NOMO-1 treated with DMSO at 0.1 percent for 48 hours (cell line): Measurements from ENCODE around the gene PIMREG.

Source experiments
- DNase-seq: peaks from one replicate; lab custom pipeline; 2025; ENCODE audit not compliant: unreplicated experiment; lab: John Stamatoyannopoulos, UW

Gene PIMREG

DNA sequence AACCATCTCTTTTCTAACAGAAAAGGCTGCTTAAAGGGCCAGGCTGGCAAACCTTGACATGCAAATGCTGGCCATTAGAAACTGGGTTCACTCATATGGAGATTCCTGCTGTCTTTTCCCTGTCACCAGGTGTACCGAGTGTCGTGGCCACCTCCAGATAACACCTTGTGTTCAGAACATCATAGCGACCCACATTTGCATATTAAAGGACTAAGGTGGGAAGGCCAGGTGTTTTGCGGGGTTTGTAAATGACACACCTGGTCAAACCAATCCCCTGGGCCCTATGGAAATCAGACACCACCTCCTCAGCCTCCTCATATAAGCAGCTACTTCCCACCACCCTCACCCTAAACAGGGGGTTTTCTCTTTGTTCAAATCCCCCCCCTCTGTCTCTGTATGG is 6.8 kb upstream of the PIMREG start:
- DNase-seq, result no peak

DNA sequence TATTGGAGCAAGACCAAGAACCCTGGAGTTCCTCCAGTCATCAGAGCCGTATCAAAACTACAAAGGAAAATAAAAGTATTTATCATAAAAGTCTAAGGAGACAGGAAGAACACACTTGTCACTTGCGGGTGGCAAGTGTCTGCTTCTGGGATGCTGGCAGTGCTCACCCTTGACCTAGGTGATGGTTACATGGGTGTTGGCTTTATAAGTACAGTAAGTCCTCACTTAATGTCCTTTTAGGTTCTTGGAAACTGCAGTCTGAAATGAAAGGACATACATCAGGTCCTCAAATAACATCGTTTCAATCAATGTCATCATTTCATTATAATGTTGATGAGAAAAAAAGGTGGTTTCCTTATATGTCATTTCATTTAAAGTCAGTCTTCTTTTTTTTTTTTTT is 6.3 kb upstream of the PIMREG start:
- DNase-seq, result no peak

DNA sequence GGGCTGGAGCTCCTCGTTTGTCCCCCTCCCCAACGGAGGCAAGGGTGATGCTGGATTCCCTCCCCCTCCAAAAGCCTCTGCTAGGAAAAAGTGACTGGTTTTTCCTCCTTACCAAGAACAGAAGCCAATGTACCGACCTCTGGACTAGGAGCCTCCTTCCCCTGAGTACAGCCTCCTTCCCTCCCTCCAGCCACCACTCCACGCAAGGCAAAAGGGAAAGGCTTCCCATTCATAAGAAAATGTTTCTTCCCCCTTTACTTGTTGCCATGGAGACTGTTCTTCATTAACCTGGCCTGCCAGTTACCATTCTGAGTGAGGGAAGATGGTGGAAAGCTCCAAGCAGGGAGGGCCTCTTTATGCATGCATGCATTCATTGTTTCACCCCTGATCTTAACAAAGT is 4.3 kb upstream of the PIMREG start:
- DNase-seq, result no peak

DNA sequence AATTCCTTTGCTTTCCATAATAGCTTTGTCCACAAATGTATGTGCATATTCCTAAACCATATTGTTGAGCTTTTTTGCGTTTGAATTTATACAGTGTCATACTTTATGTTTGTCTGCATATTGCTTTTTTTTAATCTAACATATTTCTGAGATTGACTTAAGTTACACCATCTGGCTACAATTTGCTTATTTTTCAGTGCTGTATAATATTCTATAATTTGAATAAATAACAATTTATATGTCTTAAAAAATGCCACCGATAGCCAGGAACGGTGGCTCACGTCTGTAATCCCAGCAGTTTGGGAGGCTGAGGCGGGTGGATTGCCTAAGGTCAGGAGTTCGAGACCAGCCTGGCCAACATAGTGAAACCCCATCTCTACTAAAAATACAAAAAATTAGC is 1.5 kb upstream of the PIMREG start:
- no peak for DNase-seq

DNA sequence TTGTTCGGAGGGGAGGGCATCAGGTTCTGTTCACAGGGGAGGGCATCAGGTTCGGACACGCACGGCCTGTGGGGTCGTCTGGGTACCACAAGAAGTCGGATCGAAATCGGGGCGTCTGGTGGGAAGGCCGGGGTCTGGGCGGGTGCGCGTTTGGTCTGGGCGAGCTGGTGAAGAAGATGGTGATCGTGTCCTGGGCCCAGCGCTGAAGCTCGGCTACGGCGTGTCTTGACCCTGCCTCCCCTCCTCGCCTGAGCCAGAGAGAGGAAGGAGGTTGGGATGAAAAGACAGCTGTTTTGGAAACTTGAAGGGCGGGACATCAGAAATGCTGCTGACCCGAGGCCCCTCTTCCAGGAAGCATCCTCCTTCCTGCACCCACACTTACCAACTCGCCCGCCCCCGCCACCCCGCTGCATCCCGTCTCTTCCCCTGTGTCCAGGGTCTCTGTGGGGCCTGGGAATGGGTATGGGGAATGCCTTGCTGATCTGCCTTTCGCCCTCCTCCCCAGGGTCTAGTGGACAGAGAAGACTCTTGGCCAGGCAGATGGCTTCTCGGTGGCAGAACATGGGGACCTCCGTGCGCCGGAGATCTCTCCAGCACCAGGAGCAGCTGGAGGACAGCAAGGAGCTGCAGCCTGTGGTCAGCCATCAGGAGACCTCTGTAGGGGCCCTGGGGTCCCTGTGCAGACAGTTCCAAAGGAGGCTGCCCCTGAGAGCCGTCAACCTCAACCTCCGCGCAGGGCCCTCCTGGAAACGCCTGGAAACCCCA is 498 bp downstream of the PIMREG start:
- DNase-seq, result no peak

DNA sequence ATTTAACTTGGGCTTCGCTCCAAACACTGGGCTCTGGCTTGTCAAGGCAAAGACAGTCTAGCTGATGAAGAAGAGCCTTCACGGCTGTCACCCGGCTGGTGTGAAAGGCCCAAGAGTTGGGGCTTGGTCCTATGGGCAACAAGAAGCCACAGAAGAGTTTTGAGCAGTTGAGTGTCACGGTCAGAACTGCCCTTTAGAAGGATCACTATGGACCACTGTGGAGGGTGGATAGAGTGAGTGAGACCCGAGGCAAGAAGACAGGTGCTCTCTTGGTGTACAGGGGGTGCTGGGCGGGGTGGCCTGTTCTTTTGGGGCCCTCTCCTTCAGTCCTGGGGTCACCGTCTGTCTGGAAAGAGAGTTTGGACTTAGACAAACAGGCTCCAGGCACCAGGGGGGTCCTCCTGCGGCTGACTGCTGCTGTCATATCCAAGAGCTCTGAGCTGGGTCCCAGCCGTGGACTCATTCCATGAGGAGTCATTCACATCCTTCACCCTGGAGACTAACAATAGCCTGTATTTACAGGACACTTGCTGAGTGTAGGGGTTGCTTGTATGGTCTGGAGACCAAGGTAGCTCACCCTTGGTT is 2.4 kb downstream of the PIMREG start:
- DNase-seq, result no peak

DNA sequence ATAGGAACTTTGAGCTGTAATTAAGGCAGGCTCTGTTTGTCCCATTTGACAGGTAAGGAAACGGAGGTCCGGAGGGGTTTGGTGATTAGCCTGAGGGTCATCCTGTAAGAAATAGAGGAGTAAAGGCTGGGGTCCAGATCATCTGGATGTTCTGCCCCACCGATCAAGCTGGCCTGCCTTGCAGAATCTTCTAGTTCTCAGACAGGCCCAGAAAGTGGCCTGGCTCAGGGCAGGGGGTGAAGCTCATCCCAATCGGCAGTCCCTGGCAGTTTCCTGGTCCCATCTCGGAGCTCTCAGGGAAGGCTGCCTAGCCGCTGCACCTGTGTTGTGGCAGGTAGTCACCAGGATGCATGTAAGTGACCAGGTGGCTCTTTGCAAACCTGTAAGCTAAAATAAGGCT is 4.2 kb downstream of the PIMREG start:
- no peak for DNase-seq

DNA sequence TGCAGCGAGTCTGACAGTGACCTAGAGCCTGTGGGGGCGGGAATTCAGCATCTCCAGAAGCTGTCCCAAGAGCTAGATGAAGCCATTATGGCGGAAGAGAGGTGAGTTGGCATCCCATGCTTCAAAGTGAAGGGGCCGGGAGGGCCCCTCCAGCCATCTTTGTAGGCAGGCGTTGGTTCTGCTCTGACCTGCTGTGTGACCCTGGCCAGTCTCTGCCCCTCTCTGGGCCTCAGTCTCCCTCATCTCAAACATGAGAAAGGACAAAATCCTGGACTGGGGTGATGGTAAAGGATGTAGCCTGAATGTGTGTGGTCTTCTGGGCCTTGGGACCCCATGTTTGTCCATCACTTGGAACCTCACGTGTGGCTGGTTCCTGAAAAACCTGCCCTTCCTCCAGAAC is 5.1 kb downstream of the PIMREG start:
- DNase-seq, result no peak

DNA sequence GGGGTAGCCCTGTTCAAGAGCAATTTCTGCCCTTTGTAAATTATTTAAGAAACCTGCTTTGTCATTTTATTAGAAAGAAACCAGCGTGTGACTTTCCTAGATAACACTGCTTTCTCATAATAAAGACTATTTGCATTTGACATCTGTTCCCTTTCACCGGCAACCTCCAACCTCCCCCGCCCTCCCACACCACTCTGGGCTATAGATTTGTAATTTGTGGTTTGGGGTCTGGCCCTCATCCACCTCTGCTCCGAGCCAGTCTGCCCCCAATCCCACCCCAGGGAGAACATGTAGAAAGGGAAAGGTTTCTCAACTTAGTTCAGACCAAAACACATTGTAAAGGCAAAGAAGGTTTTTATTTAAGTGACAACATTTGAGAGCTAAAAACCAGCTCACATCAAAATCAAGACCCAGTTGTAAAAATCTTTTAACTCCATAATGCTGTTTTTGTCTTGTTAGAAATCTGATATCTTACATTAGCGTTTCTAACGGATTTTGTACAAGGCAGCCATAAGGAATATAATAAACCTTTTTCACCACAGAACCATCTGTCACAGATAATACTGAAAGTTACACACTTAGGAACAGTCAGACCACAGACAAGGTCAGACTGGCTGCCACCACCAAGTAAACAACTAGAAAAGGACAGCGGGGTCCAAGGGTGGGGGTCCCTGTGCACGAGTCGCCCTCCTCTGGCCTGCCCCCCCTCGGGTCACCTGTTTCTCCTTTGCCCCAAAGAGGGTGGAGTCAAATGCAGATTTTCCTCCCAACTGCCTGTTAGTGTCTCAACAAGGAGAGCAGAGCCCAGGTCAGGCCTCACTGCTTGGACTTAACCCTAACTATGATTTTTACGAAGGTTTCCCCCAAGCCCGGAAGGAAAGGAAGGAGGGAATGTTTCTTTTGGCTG is 6.9 kb downstream of the PIMREG start:
- DNase-seq, result no peak

DNA sequence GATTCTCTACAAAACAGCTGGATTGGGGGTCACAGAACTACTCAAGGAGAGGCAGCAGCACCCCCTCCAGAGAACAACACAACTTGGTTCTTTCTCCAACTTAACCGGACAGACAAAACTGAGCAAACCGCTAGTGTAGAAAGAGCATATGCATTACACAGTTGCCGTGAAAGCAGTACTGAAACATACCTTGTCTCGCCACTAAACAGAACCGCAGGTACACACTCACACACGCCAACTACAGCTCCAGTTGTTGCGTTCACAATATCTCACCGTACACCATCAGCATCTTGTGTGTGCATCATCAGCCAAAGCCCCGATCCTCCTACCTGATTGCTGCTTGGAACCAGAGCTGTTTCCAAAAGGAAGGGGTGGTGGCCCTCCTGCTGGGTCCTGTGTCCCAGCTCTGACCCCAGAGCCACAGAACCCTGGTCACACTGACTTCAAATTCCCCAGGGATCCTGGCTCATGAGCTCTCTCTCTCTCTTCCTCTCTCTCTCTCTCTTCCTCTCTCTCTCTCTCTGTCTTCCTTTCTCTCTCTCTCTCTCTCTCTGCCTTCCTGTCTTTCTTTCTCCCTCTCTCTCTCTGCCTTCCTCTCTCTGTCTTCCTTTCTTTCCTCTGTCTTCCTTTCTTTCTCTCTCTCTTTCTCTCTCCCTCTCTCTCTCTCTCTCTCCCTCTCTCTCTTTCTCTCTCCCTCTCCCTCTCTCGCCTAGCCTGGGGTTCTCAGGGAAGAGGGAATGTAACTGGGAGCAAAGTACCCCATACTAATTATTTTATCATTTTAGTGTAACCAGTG is 8.4 kb downstream of the PIMREG start:
- DNase-seq, result no peak

DNA sequence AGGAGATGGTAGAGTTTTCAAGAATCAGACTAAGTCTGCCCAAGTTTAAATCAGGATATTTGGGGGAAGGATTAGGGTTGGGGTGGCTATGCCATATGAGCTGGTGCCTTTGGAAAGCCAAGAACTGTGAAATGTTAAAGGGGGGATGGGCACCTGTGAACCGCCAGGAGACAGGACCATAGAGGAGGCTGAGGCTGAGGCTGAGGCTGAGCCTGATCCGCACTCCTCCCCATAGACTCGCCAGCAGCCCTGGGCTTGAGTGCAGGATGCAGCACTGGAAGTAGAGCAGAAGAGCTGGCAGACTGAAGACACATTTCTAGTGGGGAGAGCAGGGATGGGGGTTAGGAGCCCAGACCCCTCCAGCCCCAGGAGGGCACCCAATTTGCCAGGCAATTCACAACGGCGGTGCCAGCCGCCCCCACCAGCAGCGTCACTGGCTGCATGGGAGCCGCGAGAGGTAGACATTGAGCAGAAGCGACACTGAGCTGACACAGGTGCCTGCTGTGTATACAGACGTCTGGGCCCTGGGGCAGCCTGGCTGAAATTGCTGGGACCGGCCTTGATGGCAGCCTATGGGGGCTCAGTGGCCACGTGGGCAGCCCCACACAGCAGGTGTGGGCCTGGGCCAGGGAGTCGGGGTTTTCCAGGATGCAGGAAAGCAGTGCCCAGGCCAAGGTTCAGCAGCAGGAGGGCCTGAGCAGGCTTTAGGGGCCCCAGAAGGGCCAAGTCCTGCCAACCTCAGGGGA is 9.2 kb downstream of the PIMREG start:
- DNase-seq, result no peak

DNA sequence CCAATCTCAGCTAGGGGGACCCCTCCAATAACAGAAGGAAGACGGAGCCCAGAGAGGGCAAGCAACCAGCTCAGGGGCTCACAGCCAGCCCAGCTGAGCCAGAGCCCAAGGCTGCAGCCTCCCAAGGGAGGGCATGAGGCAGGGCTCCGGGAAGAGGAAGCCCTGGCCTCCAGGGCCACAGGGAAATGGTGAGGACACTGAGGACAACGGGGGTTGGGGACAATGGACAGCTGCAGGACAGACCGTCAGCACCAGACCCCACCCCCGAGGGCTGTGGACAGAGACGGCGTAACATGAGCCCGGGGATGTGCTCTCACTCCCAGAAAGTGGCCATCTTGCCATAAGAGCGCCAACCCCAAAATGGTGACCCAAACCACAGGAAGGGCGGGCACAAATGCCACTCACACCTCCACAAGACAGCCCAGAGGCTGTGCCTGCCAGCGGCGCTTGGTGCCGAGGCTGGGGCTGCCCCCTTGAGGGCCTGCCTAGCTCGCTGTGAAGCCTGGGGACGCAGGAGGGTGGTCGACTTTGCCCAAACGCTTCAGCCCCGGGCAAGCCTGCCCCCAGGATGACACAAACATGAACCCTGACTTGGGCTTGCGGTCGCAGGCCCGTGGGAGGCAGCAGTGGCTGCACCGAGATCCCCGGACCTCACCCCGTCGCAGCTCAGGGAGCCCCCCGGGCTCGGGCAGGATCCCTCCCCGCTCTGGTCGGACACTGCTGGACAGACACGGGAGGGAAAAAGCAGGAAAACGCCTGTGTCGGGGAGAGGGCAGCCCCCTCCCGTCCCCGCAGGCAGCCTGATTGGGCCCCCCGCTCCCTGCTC is 10.5 kb downstream of the PIMREG start:
- DNase-seq, result no peak

DNA sequence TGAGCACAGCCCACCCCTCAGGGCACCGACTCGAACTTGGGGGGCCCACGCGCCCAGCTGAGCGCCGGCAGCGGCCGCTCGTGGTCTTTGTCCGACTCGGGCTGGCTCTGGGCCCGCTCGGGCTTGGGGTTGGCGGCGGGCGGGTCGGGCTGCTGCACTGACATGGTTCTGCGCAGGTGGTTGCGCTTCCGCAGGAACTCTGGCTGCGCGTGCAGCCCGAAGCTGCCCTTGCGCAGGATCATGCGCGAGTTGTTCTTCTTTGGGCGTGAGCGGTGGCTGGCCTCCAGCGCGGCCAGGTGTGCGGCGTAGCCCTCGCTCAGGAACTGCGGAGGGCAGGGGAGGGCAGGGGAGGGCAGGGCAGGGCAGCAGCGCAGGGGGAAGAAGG is 11.1 kb downstream of the PIMREG start:
- DNase-seq, result peak; percentile 24

DNA sequence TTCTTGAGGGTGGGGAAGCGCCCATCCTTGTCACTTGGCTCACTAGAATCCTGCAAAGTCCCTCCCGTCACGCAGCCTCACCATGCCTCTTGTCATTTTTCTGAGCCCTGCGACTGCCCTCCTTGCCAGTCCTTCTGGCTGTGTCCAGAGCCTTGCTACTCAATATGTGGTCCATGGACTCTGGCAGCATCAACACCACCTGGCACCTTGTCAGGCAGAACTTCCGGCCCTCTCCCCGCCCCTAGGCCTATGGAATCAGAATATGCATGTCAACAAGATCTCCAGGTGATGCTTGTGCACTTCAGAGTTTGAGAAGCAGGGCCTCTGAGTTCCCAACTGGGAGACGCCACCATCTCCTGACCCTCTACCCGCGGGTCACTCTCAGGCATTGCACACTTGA is 12.1 kb downstream of the PIMREG start:
- DNase-seq, result no peak

DNA sequence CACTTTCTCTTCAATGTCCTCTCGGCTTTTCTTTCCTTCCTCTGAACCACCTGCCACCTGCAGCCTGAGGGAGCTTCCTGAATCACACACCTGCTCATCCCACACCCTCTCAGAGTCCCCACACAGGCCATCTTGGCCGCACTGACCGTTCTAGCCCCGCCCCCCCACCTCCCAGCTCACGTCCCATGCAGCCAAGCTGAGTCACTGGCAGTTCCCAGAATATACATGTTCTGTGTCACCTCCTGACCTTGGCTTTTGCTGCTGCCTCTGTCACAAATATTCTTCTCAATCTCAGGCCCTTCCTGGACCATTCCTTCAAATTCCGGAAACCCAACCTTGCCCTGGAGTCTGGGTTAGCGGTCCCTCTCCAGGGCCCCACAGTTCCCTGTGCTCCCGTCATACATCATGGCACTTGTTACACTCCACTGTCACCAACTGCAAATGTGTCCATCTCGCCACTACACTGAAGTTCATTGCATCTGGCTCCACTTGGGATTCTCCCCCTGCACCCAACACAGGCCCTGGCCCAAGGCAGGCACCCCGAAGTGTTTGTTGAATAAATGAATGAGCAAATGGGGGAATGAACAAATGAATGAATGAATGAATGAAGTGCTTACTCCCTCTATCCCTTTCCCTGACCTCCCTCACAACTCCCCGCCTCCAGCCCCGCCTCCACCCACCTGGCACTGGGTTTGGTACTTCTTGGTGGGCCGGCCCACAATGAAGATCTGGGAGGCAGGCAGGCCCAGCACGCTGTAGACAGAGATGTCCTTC is 12.8 kb downstream of the PIMREG start:
- DNase-seq, result no peak

DNA sequence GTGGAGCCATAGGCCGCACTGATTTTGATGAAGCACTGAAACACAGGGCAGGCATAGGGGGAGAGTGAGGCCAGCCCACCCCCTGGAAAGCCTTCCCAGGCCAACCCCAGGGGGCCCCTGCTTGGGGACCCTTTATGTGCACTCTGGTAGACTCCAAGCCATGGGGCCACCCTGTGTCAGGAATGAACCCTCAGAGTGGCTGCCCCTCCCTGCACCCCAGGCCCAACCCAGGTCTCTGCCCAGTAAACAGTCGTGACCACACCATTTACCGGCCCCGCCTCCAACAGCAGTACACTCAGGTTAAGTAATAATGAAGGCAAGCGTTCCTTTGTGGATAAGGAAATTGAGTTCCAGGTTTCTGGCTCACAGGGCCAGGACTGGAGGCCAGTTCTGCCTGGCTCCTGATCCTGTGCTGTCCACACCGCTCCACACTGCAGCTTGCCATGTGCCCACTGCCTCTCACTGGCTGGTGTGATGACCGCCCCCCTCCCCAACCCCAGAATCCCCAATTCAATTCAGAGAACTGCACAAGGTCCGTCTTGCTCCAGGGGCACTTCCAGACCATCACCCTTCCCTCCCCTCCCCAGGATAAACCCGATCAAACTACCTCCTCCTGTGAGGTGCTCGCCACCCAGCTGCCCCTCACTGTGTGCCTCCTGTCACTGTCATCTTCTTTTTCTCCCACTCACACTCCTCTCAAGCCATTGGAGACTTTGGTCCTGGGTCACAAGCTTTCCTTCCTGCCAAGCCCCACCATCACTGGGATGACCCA is 13.6 kb downstream of the PIMREG start:
- DNase-seq, result no peak

DNA sequence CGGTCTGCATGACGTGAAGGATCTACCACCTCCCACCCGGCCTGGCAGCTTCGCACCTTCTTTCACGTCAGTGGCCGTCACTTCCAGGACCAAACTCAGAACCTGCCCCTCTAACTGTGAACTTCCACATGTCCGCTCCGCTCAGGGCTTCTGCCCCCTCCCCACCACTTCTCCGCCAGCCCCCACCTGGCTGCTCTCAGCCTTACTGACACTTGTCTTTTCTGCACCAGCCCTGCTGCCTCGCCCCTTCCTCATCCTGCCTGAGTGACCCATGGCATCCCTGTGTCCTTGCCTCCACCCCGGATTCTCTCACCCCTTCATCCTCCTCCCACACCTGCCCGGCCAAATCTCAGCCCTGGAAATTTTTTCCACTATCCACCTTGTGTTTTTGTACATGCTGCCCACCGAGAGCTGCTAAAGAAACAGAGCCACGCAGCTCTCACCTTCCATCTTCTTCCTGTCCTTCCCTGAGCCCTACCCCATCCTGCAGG is 14.2 kb downstream of the PIMREG start:
- DNase-seq, result no peak
